GM21717 (cell line): ENCODE data around the gene SIL1.

ENCODE experiments used
- ATAC-seq: cut with Tn5 transposase; IDR thresholded peaks from one replicate; pipeline ENCODE4 v1.9.1; 2021; ENCODE audit warnings: mild to moderate bottlenecking, moderate library complexity; ENCODE audit not compliant: unreplicated experiment

Gene SIL1

GRCh38 chr5:138963763-138964371, 234.3 kb downstream of the SIL1 start:
- no peak for ATAC-seq

DNA sequence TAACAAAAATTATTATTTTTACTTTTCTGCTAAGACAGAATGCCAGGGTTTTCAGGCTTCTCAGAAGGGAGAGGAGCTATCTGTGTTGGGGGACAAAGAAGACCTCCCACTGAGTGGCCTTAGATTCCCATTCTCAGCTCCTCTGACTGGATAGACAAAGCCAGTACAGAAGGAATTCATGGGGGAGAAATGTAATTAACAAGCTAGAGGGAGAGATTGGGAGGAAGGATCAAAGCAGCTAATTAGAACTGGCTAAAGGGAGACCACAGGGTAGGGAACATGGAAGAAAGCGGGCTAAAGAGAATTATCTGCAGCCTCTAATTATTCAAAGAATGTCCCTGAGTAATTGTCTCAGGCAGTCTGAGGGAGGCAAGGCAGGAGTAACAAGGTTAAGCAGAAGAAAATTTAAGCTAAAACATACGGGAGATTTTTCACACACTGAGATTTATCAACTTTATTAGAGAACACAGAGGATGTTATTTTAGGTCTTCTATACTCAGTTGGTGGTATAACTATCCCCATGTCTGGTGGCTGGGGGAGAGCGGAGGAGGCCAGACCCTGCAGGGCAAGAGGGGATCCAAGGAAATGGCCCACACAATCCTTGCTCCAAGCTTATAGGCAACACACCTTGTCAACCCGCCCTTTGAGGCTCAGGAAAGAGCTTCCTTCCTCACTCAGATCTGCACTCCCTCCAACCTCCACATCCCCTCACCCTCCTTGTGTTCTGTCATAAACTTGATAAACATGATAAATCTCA, 235.4 kb downstream of the SIL1 start:
- ATAC-seq: no peak

DNA sequence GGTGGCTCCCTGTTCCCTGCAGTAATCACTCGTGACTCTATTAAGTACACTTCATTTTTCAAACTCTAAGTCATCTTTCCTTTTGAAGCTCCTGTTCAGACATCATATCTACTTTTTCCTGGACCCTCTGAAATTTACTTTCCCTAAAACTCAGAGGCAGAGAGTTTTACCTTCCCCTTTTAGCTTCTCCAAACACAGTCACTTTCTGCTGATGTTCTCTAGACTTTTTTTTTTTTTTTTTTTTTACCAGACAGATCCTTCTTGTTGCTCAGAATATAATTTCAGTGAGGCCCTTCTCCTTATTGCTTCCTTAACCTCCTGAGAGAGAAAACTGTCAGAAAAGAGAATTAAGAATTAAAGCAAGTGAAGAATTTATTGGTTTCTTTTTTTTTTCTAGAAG, 236.4 kb downstream of the SIL1 start:
- no peak for ATAC-seq

- ATAC-seq: no peak
Observed at GRCh38 chr5:138961221-138961620, 236.9 kb downstream of the SIL1 start.

- no peak for ATAC-seq
Observed at GRCh38 chr5:138960145-138960692, 237.9 kb downstream of the SIL1 start.

GRCh38 chr5:138956801-138957200, 241.4 kb downstream of the SIL1 start:
- ATAC-seq: no peak

DNA sequence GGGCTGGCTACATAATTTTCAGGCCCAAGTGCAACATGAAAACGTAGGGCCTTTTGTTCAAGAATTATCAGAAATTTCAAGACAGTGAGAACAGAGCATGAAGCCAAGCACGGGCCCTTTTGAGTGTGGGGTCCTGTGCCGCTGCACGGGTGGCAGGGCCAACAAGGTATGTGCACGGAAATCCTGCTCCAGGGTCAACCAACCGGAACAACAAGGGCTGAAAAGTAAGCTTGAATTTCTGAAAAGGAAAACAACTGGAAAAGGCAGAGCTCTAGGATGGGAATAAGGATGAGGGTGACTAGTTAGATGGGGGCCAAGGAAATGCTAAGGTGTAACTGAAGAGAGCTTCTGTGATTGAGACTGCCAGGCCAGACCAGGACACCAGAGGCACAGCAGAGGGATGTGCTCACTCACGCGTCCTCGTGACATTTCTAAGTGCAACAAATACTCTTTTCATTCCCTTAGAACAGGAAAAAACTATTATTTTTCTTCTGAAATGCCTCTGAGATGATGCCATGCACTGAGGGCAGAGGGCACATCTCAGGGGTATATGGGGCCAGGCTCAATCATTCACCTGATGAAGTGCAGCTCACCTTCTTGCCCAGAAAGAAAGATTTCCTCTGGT, 242.4 kb downstream of the SIL1 start:
- ATAC-seq: no peak

- no peak for ATAC-seq
Observed at GRCh38 chr5:138955013-138955660, 243.0 kb downstream of the SIL1 start.

- no peak for ATAC-seq
Observed at GRCh38 chr5:138954257-138955012, 243.7 kb downstream of the SIL1 start.

DNA sequence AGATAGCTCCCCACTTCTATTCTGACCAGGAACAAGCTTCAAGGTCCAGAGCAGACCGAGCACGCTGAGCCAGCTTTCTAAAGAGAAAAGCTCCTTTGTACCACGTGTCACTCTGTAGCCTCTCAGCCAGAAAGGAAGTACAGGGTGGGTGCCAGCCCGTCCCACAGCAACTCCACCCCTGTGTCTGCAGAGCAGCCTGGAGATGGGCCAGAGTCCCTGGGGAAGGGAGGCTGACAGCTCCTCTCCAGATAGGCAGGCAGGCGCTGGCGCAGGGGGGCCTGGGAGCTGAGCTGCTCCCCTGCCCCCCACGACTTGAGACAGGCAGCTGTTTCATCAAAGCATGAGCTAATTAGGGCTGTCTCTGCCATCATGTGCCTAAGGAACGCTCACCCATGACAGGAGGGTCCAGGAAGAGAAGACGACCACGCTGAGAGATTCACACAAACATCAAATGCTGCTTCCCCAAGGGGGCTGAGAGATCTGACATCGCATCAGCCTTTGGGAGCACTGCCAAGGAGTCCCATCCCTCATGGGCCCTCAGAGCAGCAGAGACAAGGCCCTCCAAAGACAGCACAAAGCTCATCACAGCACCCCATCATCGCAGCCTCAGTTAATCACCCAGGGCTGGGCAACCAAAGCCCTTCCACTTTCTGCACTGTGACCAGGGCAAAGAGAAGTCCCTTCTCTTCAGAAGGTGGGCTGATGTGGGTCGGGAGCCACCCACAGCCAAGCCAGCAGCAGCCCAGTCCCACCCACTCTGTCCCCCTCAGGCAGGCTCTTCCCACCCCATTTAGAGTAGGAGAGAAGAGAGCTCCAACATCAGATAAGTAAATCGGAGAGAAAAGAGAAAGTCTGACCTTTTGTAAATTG, 244.5 kb downstream of the SIL1 start:
- ATAC-seq: no peak

- no peak for ATAC-seq
Observed at GRCh38 chr5:138952962-138953361, 245.2 kb downstream of the SIL1 start.

DNA sequence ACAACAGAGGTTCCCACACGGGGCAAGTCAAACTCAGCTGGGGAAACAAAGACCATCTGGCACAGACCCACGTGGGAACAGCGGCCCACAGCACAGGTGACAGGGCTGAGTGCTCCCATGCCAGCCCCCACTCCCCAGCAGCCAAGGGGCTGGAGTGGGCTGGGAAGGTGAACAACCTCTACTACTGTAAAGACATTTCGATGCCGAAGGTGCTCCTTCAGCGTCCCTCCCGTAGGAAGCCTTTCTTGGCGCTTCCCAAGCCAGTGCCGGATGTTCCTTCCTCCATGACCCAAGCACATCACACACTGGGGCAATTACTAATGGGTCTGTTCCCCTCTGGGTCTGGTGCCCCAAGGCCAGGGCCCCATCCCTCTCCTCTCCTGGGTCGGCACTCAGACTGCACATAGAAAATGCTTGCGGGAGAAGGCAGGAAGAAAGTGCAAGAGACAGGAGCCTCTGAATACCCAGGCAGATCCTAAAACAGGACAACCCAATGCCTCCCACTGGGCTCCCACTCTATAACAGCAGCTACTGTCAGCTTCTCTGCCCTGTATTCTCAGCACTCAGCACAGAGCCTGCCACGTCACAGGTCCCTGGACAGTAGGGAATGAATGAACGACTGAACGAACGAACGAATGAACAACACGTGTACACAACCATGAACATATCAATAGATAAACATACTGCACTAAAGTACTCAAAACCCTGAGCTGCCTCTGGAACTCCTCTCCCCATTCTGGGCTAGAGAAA, 246.0 kb downstream of the SIL1 start:
- no peak for ATAC-seq

DNA sequence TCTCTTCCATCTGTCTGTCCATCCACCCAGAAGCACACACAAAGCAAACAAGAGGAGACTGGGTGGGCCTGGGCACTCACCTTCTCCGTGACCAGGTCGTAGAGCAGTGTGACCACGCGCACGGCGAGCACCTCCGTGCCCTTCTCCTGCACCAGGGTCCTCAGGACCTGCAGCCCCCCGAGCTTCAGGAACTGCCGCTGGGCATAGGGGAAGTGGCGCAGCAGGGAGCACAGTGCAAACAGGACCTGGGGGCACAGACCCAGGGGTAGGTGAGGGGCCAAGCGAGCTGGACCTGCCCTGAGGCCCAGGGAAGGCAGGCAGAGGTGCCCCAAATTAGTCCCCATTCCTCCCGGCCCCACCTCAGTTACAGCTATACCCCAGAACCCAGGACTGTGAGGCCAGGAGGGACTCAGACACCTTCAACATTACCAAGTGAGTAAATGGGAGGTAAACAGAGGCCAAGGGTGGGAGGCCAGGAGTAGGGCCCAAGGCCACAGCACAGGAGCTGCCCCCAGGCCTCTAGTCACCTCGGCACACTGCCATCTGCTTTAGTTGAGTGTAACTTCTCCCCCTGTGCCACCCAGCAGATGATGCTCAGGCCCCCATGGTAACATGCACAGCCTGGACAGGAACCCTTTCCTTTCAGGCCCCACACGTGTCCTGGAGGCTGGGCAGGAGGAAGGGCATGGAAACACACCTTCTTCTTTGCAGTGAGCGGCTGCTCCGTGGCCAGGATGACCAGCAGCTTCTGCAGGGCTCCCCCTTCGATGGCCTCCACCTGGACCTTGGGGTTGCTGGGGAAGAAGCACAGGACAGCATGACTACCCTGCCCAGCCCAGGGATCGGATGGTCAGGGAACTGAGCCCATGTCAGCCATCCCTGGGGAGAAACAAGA, 246.8 kb downstream of the SIL1 start:
- ATAC-seq: no peak

GRCh38 chr5:138950421-138951031, 247.6 kb downstream of the SIL1 start:
- no peak for ATAC-seq

GRCh38 chr5:138949988-138950387, 248.2 kb downstream of the SIL1 start:
- ATAC-seq: no peak

DNA sequence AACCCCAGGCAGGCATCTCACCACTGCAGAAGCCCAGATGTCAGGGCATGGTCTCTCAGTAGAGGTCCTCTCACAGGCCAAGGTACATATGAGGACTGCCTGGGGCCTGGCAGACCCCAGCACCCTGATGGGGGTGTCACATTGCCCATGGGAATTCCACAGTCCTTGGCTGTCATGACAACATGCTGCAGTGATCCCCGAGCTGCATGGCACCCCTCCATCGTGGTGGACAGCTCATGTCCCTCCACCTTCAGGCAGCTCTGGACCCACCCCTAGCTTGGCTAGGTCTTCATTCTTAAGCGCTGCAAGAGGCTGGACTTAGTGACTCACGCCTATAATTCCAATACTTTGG, 249.0 kb downstream of the SIL1 start:
- no peak for ATAC-seq

- ATAC-seq: no peak
Observed at GRCh38 chr5:138948471-138949222, 249.5 kb downstream of the SIL1 start.
